Right cardiac atrium (tissue), 5 donors: ENCODE data around the gene GPR25. TPM values are rescaled to one million over a fixed set of nuclear protein-coding genes. Genes with fewer than 3 reads are reported as not detected.
A peak's percentile ranks its signal among the peaks of the same experiment; 100 is the strongest.

Experiments used
- ATAC-seq, 2 donors: fragments of 200-7000 bp; cut with Tn5 transposase; one replicate each; pipeline versions ENCODE4 v1.8.0 to v1.9.1; 2020; ENCODE audit warnings: moderate library complexity in 2 of 2, mild to moderate bottlenecking in 1 of 2
- DNase-seq, 3 donors: peaks; one replicate each; pipeline ENCODE4 v3.0.0-alpha.2; 2020
- H3K27ac ChIP-seq: one replicate; pipeline ENCODE4 v1.5.1; 2013; ENCODE audit warnings: mild to moderate bottlenecking, low read length, control low read depth, moderate library complexity
- H3K27me3 ChIP-seq: one replicate; pipeline ENCODE4 v1.6.1; 2013; ENCODE audit not compliant: control insufficient read depth, insufficient read depth
- H3K4me1 ChIP-seq: one replicate; pipeline ENCODE4 v1.6.1; 2013; ENCODE audit warnings: low read length; ENCODE audit not compliant: control insufficient read depth, insufficient read depth
- H3K4me3 ChIP-seq: one replicate; pipeline ENCODE4 v1.5.1; 2013; ENCODE audit warnings: low read length, control low read depth
- H3K9me3 ChIP-seq: one replicate; pipeline ENCODE4 v1.6.1; 2013; ENCODE audit warnings: low read length; ENCODE audit not compliant: control insufficient read depth
- WGBS: extraction: QIAGEN DNeasy Blood & Tissue Kit; methylation state at CpG from one replicate; pipeline ENCODE4 v1.1.7; 2013; 5-methylcytosine and 5-hydroxymethylcytosine counted together
- intact Hi-C, 4 donors: fragments of 100-400 bp; cut with DNase I; formaldehyde crosslinking; loops; one replicate each; pipeline versions ENCODE4 v1.11.0 to v1.14.0; 2022 to 2023
- polyA plus RNA-seq: library from polyadenylated mRNA; stranded (reverse); fragments of 200-250 nt; gene quantifications from one replicate; pipeline ENCODE4 v1.2.3, GENCODE V29; 2013
- total RNA-seq, 4 donors: library from RNA; stranded (reverse); fragmentation: NEBNext Ultra II Directional; extraction: Animal tissue kit (Norgen Biotek cat#: 25700); gene quantifications; one replicate each; pipeline ENCODE4 v1.2.1, GENCODE V29; 2021
- donor health status: healthy with polysubstance abuse.
- donor health status: DM: no; HTN: yes; CAD: no.
- donor health status: DM: no; HTN: no; CAD: no.
- donor health status: DM: no; HTN: yes; CAD: no; lungs with severe emphysema.
- donor health status: DM: yes; HTN: yes; CAD: no.

The GPR25 gene
- total and polyA plus RNA-seq, 5 donors: not detected

DNA sequence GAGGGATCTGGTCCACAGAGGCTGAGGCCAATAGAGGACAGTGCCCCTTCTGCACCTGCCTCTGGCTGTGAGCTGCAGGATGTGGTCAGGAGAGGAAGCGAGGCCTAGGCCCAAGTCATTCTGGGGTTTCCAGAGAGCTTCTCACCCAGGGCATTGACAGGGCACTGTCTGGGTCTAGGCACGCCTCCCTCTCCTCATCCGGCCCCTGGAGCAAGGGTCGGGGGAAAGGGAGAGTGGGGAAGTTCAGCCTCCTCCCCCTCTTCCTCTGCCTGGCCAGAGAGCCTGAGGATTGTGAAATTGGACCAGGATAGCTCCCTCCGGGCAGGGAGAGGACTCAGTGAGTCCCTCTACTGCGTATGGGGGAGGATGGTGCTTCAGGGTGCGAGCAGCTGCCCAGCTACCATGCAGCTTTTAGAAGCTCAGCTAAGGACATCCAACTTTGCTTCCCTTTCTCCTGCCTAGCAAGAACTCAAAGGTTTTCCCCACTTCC lies 15.6 kb downstream of the GPR25 start:
- no peaks in the 10 kb centered on the region for H3K9me3 ChIP-seq
- no peaks in the 10 kb centered on the region for H3K27me3 ChIP-seq
- no peak overlapping the region for H3K4me3 ChIP-seq
- intact Hi-C loops: no loop called here
- no peak overlapping the region for H3K27ac ChIP-seq
- WGBS: 58% methylated on average over 7 of the region's 7 CpGs
- peak in 1 of 2 donors; percentile 22 for ATAC-seq
- no peak for DNase-seq
- H3K4me1 ChIP-seq: no peaks in the 10 kb centered on the region

DNA sequence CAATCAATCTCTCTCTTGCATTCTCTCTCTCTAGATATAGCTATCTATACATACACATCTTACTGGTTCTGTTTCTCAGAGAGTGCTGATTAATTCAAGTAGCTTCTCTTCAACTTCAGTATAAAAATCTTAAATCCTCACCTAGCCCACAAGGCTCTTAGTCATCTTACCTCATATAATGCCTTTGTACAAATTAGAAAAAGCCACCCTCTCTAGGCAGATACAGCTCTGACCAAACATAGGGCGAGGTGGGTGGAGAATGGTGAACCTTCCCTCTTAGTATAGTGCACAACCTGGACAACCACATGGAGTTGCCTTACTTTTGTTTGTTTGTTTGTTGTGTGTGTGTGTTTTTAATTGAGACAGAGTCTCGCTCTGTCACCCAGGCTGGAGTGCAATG lies 16.8 kb downstream of the GPR25 start:
- no peaks in the 10 kb centered on the region for H3K27me3 ChIP-seq
- no peak overlapping the region for H3K4me3 ChIP-seq
- 99% methylated on average over 2 of the region's 2 CpGs for WGBS
- DNase-seq (no peak), ATAC-seq (no peak)
- no peaks in the 10 kb centered on the region for H3K4me1 ChIP-seq
- intact Hi-C loops: no loop called here
- H3K9me3 ChIP-seq: no peaks in the 10 kb centered on the region
- H3K27ac ChIP-seq: no peak overlapping the region

DNA sequence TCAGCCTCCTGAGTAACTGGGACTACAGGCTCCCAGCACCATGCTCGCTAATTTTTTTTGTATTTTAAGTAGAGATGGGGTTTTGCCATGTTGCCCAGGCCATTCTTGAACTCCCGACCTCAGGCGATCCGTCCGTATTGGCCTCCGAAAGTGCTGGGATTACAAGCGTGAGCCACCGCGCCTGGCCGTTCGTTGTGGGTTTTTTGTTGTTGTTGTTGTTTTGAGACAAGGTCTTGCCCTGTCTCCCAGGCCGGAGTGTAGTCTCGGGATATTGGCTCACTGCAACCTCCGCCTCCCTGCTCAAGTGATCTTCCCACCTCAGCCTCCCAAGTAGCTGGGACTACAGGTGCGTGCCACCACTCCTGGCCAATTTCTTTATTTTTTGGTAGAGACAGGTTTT lies 17.2 kb downstream of the GPR25 start:
- Histone ChIP-seq H3K4me1 (no peaks in the 10 kb centered on the region), H3K27ac (no peak overlapping the region), H3K27me3 (no peaks in the 10 kb centered on the region), H3K9me3 (no peaks in the 10 kb centered on the region), H3K4me3 (no peak overlapping the region)
- ATAC-seq (no peak), DNase-seq (no peak)
- intact Hi-C loops: no loop called here
- 98% methylated on average over 15 of the region's 15 CpGs for WGBS

DNA sequence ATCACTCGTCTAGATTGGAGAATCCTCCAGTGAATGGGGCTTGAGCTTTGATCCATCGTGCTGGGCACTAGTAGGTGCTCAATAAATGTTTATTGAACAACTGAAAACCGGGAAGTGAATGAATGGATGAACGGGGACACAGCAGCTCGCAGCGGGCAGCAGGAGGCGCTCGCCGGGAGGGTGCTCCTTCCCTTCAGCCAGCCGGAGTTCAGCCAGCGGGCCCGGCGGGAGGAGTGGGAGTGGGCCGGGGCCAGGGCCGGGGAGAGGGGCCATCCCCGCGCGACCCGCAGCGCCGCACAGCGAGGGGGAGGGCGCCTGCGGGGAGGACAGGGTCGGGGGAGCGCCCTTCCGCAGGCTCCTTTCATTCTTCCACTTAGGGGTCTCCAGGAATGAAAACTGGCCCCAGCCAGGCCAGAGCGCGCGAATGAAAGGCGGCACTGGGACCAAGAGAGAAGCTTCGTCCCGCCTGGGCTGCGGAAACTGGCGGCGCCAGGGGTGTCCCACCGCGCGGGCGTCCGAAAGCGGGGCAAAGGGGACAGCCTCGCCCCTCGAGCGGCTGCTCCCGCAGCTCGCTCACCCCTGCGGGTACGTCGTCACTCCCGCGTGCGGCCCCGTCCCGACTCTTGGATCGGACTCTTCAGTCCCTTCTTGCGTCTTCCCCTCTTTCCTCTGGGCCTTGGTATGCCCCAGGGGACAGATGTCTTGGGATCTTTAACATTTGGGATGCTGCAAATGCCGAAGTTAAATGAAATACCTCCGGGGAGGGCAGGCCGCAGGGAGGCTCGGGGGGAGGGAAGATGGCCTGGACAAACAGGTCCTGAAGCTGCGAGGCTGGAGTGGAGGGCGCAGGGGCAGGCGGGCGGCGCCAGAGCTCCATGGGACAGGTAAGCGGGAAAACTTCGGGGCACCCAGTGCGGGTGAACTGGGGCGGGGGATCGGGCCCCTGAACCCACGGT lies 18.3 kb downstream of the GPR25 start:
- Histone ChIP-seq H3K4me3 (peak overlapping the region; percentile 32), H3K4me1 (no peaks in the 10 kb centered on the region), H3K9me3 (no peaks in the 10 kb centered on the region), H3K27ac (no peak overlapping the region), H3K27me3 (no peaks in the 10 kb centered on the region)
- 3% methylated on average over 72 of the region's 72 CpGs for WGBS
- intact Hi-C loops: no loop called here
- ATAC-seq (peak; percentile 17 to 71), DNase-seq (peak in 1 of 3 donors; percentile 64)

DNA sequence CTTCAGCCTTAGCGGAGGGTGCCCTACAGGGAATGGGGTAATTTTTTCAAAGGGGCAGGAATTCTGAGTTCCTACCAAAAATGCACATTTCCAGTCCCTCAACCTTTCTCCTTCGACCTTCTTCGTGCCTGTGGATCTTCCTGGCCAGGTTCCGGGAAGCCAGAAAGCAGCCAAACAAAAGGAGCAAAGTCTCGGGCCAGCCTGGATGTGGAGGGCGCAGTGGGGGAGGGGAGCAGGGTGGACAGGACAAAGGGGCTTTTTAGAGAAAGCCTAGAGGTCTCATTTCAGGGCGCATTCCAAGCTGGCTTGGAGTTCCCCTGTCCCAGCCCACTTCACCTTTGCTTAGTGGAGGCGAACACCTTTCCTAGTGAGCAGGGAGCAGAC lies 19.0 kb downstream of the GPR25 start:
- ATAC-seq (no peak), DNase-seq (no peak)
- Histone ChIP-seq H3K27me3 (no peaks in the 10 kb centered on the region), H3K27ac (no peak overlapping the region), H3K4me3 (peak overlapping the region; percentile 32), H3K4me1 (no peaks in the 10 kb centered on the region), H3K9me3 (no peaks in the 10 kb centered on the region)
- 24% methylated on average over 8 of the region's 8 CpGs for WGBS
- intact Hi-C loops: no loop called here

DNA sequence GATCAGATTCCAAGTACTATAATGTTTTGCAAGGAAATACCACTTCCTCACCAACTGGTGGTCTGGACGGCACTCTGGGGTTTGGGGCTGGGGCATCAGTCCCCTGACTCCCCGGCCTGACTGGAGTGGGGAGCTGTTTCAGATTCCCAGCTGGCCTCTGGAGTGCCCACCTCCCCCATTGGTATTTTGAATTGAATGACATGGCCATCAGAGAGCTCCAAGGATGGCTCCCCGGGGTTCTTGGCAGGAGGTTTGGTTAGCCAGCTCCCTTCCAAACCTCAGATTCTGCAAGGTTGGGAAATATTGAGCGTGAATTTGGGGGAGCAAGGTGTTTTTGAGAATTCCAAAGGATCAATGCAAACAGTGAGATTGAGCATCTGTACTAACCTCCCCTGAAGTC lies 19.8 kb downstream of the GPR25 start:
- Histone ChIP-seq H3K4me3 (no peak overlapping the region), H3K9me3 (no peaks in the 10 kb centered on the region), H3K4me1 (no peaks in the 10 kb centered on the region), H3K27ac (no peak overlapping the region), H3K27me3 (no peaks in the 10 kb centered on the region)
- ATAC-seq: no peak
- 59% methylated on average over 4 of the region's 4 CpGs for WGBS
- no peak for DNase-seq
- intact Hi-C loops: no loop called here

DNA sequence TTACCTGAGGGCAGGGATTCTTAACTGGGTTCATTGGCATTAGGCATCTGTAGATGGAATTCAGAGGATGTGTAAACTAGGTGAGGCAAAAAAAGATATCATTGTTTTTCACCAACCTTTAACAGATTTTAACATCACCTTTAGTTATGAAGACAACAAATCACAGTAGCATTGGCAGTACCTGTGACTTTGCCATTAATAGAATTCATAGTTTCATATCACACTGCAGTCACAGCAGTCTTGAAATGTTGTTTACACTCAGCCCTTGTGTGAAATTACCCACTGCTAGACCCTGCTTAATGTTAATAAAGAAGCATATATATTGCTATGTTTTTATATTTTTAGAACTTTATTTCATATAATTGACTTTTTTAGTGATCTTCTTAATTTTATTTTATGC lies 20.2 kb downstream of the GPR25 start:
- H3K27me3 ChIP-seq: no peaks in the 10 kb centered on the region
- ATAC-seq (no peak), DNase-seq (no peak)
- no peak overlapping the region for H3K27ac ChIP-seq
- H3K9me3 ChIP-seq: no peaks in the 10 kb centered on the region
- H3K4me1 ChIP-seq: no peaks in the 10 kb centered on the region
- no peak overlapping the region for H3K4me3 ChIP-seq
- intact Hi-C loops: no loop called here

DNA sequence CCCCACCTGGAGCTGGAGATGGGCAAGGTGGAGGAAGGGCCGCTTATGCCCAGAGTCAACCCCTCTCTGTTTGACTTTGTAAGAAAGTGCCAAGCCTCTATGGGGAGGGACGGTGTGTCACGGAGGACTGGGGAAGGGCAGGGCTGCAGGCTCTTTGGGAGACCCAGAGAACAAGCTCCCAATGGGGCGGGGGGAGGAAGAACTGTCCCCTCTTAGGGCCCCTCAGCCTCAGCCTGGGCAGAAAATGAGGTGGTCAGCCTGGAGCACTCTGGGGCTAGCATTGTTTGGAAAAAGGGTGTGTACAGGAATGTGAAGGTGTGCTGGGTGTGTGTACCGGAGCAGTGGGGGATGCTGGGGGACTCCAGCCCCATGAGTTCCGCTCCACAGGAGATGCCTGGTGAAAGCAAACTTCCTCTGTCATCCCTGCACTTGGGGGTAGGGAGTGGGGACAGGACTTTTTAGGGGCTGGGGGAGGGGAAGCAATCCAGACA lies 20.7 kb downstream of the GPR25 start:
- no peak for ATAC-seq
- WGBS: 88% methylated on average over 6 of the region's 6 CpGs
- Histone ChIP-seq H3K4me3 (no peak overlapping the region), H3K27me3 (no peaks in the 10 kb centered on the region), H3K9me3 (no peaks in the 10 kb centered on the region), H3K4me1 (no peaks in the 10 kb centered on the region), H3K27ac (no peak overlapping the region)
- intact Hi-C loops: no loop called here
- DNase-seq: no peak

DNA sequence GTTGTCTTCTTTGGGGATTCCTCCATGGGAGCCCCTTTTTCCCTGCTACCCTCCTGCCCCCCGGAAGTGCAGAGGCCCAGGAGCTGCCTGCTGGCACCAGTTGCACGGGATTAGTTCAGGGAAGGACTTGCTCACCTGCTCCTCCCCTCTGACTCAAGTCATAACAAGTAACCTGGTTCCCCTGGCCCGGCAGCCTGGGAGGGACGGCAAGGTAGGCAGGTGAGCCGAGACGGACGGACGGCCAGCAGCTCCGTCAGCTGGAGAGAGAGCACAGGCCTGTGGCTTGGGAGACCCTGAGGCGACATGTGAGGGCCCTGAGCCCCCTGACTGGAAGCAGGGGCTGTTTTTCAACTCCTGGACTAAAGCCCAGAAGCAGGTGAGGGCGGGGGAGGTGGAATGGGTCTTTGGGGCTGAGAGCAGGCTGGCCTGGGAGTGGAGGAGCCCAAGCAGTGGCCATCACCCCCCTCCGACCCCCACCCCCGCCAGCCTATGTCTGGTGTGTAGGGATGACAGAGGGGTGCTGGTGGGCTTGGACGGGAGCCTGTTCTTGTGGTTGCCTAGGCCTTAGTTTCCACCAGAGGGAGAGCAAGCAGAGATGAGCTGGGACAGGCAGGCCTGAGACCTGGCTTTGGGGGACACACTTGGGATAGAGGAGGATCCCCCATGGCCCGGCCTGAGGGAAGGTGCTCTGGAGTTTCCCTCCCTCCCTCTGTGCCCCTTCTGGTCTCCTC lies 22.1 kb downstream of the GPR25 start, which contains the start of gene INAVA:
Gene INAVA (plus strand): TSS at position 189 of the 731 bp plus-strand sequence. CDS start 3,501 bp downstream, outside the sequence.
- no peaks in the 10 kb centered on the region for H3K4me1 ChIP-seq
- H3K9me3 ChIP-seq: no peaks in the 10 kb centered on the region
- no peak for DNase-seq
- H3K27ac ChIP-seq: no peak within 1 kb of the TSS
- intact Hi-C loops: no loop called here
- ATAC-seq: no peak
- 95% methylated on average over 15 of the region's 15 CpGs for WGBS
- H3K27me3 ChIP-seq: no peaks in the 10 kb centered on the region
- H3K4me3 ChIP-seq: no peak within 1 kb of the TSS

DNA sequence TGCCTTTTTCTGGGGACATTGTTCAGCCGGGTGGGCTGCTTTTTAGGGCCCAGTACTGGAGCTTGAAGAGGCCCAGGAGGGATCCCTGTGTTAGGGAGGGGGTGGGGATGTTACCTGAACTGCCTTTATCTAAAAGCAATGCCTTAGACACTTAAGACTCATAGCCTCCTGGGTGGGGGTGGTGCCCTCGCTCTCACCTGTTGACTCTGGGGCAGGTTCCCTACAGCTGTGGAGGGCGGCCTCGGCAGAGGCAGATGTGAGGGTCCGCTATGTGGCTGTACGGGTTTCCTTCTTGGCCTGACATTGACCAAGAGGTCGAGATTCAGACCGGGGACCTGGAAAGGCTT lies 22.6 kb downstream of the GPR25 start:
- H3K27me3 ChIP-seq: no peaks in the 10 kb centered on the region
- ATAC-seq (no peak), DNase-seq (no peak)
- no peak overlapping the region for H3K4me3 ChIP-seq
- no peaks in the 10 kb centered on the region for H3K9me3 ChIP-seq
- H3K27ac ChIP-seq: no peak overlapping the region
- H3K4me1 ChIP-seq: no peaks in the 10 kb centered on the region
- 90% methylated on average over 8 of the region's 8 CpGs for WGBS
- intact Hi-C loops: no loop called here
